Epithelial cell of proximal tubule (primary cell): ENCODE measurements around the gene SAT2. TPM values are rescaled to one million over a fixed set of nuclear protein-coding genes. Genes with fewer than 3 reads are reported as not detected.

Source experiments
- DNase-seq: peaks from one replicate; pipeline ENCODE4 v3.0.0-alpha.2; 2011; ENCODE audit warnings: low read depth
- H3K4me3 ChIP-seq: 2 replicates; pipeline ENCODE4 v1.5.1; 2011; ENCODE audit warnings: low read depth, mild to moderate bottlenecking, low read length
- CTCF ChIP-seq: conservative IDR thresholded peaks from 2 replicates; pipeline ENCODE4 v1.5.1; 2012; ENCODE audit warnings: low read depth, mild to moderate bottlenecking, low read length
- total RNA-seq: library from RNA; depleted of rRNA; stranded (reverse); fragments of >200 nt; gene quantifications from 2 replicates; pipeline ENCODE4 v1.2.3, GENCODE V29; 2015

SAT2 gene
- total RNA-seq, 1 donor from 2014 or later, result 43.4 TPM

DNA sequence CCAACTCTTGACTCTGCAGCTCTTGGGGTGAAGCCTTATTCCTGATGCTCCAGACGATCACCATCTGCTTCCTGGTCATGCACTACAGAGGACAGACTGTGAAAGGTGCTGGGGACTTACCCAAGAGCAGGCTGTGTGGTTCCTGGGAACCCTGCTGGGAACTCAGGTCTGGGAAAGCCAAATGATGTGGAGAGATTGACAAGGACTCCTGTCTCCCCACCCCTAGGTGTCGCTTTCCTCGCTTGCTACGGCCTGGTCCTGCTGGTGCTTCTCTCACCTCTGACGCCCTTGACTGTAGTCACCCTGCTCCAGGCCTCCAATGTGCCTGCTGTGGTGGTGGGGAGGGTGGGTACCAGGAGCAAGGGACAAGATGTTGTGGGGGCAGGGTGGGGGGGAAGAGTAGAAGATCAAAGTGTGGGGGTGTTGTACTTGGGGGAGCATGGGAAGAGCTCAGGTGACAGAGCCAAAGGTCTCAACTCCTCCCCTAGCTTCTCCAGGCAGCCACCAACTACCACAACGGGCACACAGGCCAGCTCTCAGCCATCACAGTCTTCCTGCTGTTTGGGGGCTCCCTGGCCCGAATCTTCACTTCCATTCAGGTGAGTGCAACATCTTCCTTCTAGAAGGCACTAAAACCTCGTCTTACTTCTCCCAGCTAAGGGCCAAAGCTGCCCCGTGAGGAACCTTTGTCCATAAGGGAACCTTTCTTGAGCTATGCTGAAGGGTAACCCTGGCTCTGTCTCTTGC is 40.8 kb downstream of the SAT2 start:
- peak; percentile 44 for TF ChIP-seq CTCF
- no peak for DNase-seq
- no peak overlapping the region for H3K4me3 ChIP-seq

DNA sequence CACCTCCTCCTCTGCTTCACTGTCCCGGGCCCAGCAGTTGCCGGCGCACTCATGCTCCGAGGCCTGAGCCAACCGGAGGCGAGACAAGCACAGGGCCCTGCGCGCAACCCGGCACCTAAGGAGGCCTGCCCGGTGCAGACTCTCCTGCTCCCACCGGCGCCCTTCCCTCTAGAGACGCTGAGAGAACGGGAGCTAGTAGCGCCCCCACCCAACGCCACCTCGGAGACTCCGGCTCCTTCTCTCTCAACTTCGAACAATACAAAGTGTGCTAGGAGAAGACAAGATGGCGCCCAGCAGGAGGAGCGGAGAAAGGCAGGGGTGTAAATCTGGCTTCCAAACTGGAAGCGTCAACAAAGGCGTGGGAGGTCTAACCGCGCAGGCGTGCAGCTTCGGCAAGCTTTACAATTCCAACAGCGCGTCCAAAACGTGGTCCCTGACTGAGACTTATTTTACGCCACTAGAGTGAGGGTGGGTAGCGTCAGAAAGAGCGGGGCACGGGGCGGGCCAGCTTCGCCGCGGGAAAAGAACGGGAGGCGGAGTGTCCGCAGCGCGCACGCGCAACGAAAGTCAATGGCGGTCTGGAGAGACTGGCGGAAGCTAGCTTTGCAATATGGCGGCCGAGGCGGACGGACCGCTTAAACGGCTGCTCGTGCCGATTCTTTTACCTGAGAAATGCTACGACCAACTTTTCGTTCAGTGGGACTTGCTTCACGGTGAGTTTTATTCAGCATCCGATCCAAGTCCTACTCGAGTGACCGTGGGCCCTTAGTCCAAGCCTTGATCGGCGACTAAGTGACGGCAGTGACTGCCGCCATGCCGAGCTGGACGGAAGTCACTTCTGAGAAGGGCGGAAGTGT is 44.1 kb downstream of the SAT2 start, which contains the start of gene MPDU1:
TSS of gene MPDU1 (plus strand) at position 600 of the 857 bp plus-strand sequence. CDS start at position 611, 11 bp downstream.
- peak within 1 kb of the TSS; percentile 63 for H3K4me3 ChIP-seq
- DNase-seq, result peak; percentile 74
- TF ChIP-seq CTCF, result peak; percentile 3

DNA sequence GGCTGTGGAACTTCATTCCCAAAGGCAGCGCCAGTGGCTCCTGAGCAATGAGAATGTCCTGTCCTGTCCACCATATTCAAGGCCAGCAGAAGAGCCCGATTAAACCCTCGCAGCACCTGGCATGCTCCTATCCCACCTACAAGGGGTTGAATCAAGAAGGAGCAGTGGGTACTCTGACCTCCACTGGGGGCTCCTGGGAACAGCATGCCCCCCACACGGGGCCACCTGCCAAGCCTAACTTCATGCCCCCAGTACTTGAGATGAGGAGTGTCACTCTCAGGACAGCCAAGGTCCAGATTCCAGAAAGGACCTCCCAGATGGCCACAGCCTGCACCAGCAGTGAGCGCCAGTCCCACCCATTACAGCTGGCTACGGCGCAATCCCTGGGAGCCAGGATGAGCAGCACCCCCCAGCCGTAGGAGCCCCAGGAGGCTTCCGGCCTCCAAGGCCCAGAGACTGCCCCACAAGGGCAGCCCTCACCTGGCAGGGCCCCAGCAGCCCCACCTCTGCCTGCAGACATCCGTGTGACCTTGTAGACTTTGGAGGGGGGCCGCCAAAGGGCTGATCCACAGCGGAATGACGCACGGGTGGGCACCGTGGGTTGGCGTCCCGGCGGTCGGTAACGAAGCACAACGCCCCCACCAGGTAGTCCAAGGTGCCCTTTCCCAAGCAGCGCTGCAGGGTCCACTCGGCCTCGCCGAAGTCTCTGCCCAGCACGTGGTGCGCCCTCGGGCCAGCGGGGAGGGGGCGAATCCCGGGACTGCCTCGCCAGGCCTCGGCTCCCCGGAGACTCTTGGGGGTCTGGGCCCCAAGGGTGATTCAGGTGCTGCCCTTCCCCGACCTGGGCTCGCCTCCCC is 45.0 kb downstream of the SAT2 start:
- DNase-seq, result no peak
- peak overlapping the region; percentile 63 for H3K4me3 ChIP-seq
- no peak for TF ChIP-seq CTCF

GRCh38 chr17:7580604-7581575 is 46.7 kb downstream of the SAT2 start:
- no peak for TF ChIP-seq CTCF
- H3K4me3 ChIP-seq, result no peak overlapping the region
- no peak for DNase-seq

- TF ChIP-seq CTCF, result no peak
- no peak for DNase-seq
- peak overlapping the region; percentile 43 for H3K4me3 ChIP-seq
These were observed 47.6 kb downstream of the SAT2 start for GRCh38 chr17:7579834-7580603.
